T47D (cell line): ENCODE measurements around the gene MRPS27.
"Not testable (repeated sequence)": the region's sequence is repeated elsewhere in the genome, so short reads cannot be mapped to it uniquely, and the experiment has no call there.

Experiments used
- DNase-seq, 2 experiments: peaks; one replicate each; pipeline versions ENCODE4 v3.0.0 to v3.0.0-alpha.2; 2011 to 2012; ENCODE audit warnings: low read depth in 1 of 2, low spot score in 1 of 2
- JUND ChIP-seq: IDR thresholded peaks from 2 replicates; pipeline ENCODE4 v1.6.1; 2012; ENCODE audit warnings: low read depth
- in situ Hi-C: cut with HindIII; loops from 2 replicates; pipeline ENCODE4 v1.10.0; 2016; ENCODE audit warnings: low sequenced_read_pairs, low pct_unique_long_range_greater_than_20kb

MRPS27 gene

DNA sequence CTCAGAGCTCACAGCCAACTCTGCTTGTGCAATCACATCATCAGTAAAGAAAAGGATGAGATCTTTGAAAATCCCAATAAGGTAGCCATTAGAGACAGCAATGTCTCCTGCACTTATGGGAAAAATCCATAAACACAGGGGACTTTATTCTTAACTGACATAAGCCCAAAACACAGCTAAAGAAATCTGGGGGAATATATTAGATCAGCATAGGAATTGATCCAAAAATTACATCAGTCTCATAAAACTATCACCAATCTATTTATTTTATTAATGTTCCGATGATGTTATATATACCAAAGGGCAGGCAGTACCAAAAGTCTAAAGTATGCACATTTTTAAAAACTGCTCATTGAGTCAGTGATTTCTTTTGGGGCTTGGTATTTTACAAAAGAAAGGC, 6.9 kb downstream of the MRPS27 start:
- in situ Hi-C loops: no loop called here
- no peak for TF ChIP-seq JUND
- no peak for DNase-seq

DNA sequence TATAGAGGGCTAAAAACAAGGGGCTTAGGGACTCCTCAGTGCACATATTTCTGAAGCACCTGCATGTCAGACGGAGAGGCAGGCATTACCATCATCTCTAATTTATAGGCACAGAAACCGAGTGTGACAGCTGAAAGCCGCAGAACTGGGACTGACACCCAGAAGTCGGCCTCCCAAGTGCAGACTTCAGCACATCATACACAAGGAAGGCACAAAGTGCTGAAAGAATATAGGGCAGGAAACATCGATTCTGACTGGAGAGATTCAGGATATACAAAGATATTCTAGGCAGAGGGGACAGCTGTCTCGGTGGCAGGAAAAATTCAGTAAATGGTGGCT, 11.2 kb downstream of the MRPS27 start:
- TF ChIP-seq JUND: no peak
- in situ Hi-C loops: no loop called here
- DNase-seq: no peak

DNA sequence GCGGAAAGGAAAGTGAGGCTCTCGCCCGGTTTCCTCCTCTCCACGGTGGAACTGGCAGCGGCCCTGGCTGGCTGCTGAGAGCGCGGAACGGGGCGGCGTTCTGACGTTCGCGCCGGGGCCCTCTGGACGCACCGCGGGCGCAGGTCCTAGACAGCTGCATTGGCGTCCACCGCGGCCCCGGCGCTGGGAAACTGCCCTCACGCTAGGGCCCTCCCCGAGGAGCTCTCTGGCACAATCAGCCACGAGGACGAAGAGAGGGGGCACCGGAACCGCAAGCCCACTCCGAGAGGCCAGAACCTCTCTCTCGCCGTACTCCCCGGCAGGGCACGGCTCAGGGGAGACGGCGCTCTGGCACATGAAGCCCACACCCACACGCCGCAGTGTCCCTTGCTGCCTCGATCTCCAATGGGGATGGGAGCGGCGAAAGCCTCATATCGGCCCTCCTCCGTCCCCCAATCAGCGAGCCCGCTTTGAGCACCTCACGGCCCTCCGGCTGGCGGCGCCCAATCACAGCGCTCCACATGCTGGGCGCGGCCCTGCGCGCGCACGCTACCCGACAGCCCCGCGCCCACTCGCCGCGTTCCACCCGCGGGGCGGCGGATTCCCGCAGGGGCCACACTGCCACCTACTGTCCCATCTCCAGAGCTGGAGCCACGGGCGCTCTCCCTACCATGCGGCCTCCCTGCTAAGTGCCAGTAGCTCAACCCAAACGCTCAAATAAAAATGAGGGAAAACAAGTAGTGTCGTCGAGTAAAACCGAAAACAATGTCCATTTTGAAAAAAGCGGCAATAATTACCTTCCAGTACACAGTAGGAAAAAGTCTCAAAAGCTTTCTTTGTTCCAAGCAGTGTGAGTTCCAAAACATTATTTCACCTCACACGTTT, 11.8 kb downstream of the MRPS27 start:
- in situ Hi-C loops: no loop called here
- no peak for TF ChIP-seq JUND
- DNase-seq: peak; percentile 97 to 98

DNA sequence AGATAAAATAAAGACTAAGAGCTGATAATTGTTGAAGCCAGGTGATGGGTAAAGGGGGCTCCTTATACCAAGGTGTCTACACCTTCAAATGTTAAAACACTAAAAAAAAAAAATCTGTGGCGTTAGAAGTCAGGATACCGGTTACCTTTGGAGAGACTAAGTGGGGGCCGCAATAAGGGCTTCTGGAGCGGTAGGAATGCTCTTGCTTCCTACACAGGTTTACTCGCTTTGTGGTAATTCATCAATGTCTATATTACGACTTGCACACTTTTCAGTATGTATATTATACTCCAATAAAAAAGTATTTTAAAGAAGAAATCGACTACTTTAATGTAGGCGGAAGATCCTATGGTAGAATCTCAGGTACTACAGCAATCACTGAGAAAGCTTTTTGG, 12.5 kb downstream of the MRPS27 start:
- TF ChIP-seq JUND: no peak
- in situ Hi-C loops: no loop called here
- DNase-seq: peak in 1 of 2 experiments; percentile 7

DNA sequence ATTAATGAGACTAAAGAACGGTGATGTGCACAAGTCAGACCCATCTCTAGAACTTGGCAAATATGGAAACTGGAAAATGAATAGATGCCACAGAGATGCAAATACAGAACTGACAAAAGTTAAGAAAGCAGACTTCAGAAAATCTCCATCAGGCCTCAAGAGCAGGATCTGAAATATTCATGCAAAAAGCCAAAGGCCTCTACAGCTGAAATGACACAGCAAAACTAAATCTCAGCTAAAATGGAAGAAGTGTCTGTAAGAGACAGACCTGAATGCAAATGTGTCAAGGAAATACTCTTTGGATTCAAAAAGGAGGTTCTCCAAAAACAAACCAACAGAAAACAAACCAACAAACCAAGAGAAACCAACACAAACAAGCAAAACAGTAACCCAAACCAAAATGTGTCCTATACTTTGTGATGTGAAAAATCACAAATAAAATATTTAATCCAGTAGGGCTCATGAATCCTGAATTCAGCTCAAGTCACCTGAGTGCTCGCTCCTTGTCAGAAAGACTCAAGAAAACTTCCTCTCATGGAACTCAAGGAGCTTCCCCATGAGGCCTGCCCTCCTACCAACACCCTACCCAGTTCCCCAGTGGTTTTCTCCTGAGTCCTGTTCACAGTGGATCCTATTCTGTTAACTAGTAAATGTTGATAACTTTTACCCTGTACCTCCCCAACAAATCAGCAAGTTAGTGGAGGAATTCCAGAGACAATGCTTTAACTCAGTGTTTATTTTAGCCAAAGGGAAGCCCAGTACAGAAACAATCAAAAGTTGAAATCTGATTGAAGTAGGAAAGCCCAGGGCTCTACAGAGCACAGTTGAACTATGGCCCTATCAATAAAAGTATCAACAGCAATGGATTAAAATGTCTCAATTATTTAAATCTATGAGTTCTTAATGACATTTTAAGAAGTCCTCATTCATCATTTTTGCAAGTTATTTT, 14.6 kb downstream of the MRPS27 start:
- DNase-seq: no peak
- in situ Hi-C loops: no loop called here
- TF ChIP-seq JUND: no peak

DNA sequence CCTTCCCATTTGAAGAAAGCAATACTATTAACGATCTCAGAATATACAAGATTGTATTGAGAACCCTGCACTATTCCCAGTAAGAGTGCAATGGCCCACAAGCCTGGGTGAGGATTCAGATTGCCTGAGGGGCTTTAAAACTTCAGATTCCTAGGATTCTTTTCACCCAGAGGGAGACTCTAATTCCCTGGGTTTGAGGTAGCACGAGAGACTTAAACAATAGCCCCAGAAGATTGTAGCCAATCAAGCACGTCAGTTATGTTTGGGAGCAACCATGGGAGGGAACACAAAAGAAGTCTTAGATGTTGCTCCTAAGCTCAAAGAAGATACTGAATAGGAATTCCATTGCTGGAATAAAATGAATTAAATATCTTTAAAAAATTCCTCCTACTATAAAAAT, 17.9 kb downstream of the MRPS27 start:
- no peak for TF ChIP-seq JUND
- no peak for DNase-seq
- in situ Hi-C loops: no loop called here

DNA sequence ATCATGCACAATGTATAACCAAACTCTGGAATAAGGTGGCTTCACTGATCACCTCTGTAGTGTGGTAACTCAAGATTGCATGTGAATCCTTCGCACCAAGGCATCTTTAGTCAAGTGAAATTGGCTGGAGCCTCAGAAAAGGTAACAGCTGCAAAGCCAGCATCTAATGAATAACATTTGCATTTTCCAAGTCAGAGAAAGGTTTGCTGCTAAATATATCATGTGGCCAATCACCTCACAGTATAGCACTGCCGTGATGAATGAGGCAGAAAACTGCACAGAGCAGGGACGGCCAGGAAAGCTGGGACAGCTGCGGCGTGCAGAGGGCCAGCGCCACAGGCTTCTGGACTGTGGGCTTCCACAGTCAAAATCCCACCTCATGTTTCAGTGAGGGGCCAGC, 18.5 kb downstream of the MRPS27 start:
- DNase-seq: no peak
- in situ Hi-C loops: no loop called here
- no peak for TF ChIP-seq JUND

DNA sequence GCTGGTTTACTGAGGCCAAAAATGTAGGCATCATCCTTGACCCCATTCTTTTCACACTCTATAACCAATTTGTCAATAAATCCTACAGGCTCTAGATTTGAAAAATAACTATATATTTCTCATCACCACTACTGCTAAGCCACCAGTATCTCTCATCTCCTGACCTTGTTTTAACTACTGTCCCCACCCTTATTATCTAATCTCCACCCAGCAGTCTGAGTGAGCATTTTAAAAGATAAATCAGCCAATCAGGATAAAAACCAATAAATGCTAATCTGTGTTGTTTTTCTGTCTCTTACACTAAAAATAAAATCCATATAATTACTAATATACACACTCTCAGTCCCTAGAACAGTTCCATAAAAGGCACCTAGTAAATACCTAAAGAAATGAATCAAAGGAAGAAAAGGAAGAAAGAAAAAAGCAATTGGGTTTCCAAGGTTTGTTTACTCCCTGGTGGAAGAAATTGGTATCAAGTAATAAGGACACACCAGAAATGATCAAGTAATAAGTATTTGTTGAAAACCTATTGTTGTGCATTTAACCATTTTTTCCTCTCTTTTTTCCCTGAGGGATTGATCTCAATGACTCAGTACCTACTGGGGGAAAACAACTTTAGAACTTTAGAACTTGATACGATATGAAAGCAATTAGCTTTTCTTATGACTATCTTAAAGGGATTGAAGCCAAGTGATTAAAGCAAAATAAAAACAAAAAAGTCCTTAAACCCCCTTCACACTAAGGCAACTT, 19.3 kb downstream of the MRPS27 start:
- DNase-seq: no peak
- in situ Hi-C loops: no loop called here
- no peak for TF ChIP-seq JUND

DNA sequence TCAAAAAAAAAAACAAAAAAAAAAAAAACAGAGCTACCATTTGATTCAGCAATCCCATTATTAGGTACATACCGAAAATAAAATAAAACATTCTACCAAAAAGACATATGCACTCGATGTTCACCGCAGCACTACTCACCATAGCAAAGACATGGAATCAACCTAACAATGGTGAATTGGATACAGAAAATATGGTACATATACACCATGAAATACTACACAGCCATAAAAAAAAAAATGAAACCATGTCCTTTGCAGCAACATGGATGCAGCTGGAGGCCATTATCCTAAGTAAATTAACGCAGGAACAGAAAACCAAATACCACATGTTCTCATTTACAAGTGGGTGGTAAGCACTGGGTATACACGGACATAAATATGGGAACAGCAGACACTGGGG, 21.3 kb downstream of the MRPS27 start:
- no peak for DNase-seq
- in situ Hi-C loops: no loop called here
- no peak for TF ChIP-seq JUND

DNA sequence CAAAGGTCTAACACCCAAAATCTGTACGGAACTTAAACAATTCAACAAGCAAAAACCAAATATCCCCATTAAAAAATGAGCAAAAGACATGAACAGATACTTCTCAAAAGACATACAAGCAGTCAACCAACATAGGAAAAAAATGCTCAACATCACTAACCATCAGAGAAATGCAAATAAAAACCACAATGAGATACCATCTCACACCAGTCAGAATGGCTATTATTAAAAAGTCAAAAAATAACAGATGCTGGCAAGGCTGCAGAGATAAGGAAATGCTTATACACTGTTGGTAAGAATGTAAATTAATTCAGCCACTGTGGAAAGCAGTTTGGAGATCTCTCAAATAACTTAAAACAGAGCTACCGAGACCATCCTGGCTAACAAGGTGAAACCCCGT, 21.9 kb downstream of the MRPS27 start:
- in situ Hi-C loops, DNase-seq: not testable (repeated sequence)

DNA sequence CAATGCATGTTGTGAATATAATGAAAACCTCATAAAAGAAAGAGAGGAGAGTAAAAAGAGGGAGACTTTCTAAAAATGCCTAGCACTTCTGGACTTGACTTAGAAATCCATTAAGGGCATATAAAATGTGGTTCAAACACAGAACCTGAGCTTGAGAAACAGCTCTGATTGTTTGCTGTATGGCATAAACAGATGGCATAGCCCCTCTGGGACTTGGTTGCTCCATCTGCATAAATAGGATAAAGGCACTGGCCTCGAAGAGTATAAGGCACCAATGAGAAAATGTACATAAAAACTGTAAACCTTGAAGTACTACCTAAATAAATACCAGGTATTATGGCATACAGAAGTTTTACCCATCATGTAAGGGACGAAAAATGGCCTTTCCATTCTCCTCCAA, 23.8 kb downstream of the MRPS27 start:
- DNase-seq: no peak
- in situ Hi-C loops: no loop called here
- TF ChIP-seq JUND: no peak

DNA sequence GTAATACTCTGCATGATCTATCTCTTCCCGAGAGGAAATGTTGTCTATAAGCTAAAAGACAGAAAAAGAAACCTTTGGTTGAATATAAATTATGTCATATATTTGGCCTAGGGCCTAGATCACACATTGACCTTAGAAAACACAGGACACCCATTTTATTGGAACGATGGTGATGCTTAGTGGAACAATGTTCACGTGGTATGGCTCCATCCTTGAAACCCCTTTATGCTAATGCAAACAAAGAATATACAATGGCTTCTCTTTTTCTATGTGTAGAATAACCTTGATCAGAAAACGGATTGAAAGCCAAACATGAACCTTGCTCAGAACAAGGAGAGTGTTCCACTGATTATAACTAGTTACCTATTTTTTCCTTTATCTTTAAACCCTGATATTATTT, 24.5 kb downstream of the MRPS27 start:
- no peak for DNase-seq
- in situ Hi-C loops: no loop called here
- TF ChIP-seq JUND: no peak
